Fibroblast of lung (primary cell): Measurements from ENCODE around the gene WDR46.

ENCODE experiments used
- CTCF ChIP-seq, 2 donors: IDR thresholded peaks in 1 of 2; conservative IDR thresholded peaks in 1 of 2; 1 replicate in 1 of 2; 2 replicates in 1 of 2; pipeline ENCODE4 v1.5.1; 2011 to 2012; ENCODE audit warnings: low read length in 2 of 2, control low read depth in 1 of 2, inconsistent platforms in 1 of 2, low read depth in 1 of 2, mild to moderate bottlenecking in 1 of 2
- EZH2 ChIP-seq: IDR thresholded peaks from 2 replicates; pipeline ENCODE4 v1.5.1; 2012; ENCODE audit warnings: low read length, control low read depth, mild to moderate bottlenecking; ENCODE audit errors: missing control alignments

- TF ChIP-seq CTCF (conservative IDR thresholded peaks at IDR 0.05 in 1 of 2, IDR thresholded peaks at IDR 0.05 in 1 of 2; ENCODE audit: low read depth in 1 of 2, low read length in 2 of 2) = no peak
- no peak for TF ChIP-seq EZH2
These were observed 1.4 kb upstream of the WDR46 start for GRCh38 chr6:33290459-33290858.
